ENCODE results near the gene OSBPL7.

Gene OSBPL7

DNA sequence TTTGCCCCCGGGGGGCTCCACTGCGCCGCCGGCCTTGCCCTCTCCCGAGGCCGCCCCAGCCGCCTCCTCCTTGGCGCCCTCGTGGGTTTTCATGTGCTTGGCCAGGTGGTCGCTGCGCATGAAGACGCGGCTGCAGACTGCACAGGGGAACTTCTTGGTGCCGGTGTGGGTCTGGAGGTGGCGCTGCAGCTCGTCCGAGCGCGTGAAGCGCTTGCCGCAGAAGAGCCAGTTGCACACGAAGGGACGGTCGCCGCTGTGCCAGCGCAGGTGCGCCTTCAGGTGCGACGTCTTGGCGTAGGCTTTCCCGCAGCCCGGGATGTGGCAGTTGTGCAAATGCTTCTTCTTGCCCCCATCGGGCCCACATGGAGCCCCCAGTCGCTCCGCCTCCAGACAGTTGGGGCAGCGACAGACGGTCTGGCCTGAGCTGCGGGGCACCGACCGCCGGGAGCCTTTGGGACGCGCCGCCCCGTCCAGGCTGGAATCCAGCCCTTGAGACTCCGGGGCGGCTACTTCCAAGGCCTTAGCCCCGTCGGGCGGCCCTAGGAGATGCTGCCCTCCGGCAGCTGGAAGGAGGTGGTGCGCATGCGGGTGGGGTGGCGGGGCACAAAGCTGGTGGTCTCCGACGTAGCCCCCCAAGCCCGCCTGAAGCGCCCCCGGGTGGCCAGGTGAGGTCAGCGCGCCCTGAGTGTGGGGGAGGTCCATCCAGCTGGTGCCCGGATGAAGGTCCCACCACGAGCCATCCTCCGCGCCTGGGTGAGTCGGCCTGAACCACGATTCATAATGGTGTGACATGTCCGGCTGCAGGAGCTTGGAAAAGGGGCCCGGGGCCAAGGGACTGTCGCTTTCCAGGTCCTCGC lies 26.0 kb upstream of the OSBPL7 start:
- no peak for DNase-seq

DNA sequence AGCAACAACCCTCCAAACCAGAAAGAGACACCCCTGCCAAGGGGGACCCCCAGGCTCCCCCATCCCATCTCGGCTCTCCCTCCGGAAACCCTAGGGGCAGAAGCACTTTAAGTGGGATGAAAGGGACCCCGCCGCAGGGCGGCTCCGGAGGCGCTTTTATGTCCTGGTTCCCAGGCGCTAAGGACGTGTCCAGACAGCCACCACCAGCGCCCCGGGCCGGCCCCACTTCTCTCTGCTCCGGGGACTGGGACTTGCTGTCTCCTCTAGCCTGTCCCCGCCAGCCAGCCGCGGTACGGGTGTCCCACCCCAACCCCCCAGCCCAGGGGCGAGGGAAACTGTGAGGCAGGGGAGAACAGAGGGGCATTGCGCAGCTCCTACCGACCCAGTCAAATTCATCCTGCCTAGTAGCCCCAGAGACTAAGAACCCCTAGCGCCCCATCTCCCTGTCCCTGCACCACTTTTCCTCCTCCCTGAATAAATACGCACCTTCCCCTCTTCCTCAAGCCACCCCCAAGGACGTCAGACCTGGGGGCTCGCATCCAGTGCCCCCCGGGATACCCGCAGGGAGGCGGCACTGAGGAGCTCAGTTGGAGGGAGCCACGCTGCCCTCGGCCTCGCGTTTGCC lies 25.2 kb upstream of the OSBPL7 start:
- DNase-seq: no peak

DNA sequence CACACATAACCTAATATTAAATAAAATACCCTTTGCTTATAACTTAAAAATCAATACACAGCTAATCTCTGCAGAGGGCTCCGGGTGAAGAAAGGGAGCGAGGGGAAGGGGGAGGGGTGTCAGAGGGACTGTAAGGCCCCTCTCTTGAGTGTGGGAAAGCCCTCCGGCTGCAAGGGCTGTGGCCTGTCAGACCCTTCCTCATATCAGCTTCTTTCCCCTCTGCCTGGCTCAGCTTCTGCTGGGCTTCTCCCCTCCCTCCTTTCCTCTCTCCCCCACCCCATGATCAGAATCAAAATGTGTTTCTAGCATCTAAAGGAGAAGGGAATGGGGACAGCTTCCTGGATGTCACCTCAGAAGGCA lies 24.1 kb upstream of the OSBPL7 start:
- no peak for DNase-seq

DNA sequence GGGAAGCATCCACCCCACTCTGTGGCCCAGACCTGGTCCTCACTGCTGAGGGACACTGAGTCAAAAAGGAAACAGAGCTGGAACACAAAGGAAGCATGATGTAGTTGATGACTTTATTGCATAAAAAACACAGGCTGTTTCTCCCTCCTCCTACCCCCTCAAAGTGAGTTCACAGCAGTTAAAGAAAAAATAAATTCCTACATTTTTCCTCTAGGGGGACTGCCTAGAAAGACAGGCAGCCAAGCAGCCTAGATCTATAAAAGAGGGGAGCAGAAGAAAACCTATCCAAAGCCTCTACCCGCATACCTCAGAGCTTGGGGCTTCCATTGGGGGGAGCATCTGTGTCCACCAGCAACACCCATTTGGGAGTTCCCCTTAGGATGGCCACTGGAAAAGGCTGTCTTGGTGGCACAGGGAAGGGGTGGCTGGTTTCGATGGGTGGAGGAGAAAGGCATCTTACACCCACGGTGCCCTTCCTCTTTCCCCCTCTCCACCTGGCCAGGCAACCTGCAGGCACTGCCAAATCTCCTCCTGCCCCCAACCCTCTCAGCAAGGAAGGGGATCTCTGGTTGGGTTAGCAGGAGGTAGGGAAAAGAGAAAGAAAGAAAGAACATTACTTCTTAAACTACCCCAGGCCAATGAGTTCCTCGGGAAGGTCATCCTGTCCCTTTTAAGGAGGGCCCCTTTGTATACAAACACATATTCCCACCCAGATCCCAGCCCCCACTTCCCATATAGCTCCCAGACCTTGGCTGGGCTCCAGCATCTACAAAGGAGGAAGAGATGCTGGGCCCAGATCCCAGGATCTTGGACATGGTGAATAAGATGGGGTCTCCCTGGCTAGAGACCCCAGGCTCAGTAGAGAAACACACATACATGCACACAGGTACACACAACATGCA lies 23.5 kb upstream of the OSBPL7 start:
- no peak for DNase-seq

DNA sequence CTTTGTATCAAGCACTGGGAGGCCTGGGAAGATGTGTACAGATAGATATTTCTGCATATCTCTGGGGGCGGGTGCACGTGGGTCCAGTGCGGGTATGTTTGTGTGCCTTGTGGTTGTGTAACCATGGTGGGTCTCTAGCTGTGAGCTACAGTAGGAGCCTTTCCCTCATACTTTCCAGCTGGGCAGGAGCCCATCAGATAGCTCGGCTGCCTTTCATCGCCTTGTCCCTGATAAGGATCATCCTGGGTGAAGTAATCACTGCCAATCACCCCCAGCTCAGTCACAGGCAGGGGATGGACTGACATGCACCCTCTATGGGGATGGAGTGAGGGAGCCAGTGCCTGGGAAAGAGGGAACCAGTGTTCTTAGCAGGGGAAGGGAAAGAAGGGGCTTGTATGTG lies 22.6 kb upstream of the OSBPL7 start:
- no peak for DNase-seq

DNA sequence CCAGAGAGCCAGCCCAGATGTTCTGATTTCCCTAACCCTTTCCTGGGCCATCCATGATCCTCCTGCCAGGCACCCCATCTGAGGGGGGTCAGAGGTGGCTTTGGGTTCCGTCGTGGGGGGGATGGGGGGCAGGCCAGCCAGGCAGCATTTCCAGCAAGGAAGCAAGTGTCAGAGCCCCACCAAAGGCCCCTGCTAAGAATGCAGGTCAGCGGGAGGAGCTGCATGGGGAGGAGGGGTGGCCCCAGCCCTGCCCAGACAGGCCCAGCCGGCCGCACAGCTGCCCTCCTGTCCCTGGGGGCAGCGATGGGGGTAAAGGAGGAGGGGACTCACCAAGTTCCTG lies 21.8 kb upstream of the OSBPL7 start:
- no peak for DNase-seq

DNA sequence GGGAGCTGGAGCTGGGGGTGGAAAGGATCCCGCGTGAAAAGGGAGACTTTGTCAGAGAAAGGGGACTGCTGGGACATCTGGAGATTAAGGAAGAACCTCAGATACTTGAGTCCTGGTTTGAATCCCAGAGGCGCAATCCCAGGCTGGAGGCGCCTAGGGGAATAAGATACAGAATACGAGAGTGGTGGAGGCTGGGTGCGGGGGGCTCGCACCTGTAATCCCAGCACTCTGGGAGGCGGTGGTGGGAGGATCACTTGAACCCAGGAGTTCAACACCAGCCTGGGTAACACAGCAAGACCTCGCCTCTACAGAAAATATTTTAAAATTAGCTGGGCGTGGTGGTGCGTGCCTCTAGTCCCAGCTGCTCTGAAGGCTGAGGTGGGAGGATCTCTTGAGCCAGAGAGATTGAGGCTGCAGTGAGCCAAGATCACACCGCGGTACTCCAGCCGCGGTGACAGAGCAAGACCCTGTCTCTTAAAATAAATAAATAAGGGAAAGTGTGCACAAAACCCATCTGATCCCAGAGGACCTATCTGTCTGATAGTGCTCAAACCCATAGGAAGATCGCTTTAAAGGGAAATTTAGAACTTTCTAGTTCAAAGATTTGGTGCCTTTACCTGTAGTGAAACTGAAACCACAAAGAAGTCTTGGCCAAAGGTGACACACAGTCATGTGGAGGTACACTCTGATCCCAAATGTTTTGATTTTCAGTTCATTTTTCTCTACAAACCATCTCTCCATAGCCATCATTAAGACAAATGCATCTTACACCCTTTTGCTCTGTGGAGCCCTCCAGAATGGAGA lies 20.1 kb upstream of the OSBPL7 start:
- no peak for DNase-seq

DNA sequence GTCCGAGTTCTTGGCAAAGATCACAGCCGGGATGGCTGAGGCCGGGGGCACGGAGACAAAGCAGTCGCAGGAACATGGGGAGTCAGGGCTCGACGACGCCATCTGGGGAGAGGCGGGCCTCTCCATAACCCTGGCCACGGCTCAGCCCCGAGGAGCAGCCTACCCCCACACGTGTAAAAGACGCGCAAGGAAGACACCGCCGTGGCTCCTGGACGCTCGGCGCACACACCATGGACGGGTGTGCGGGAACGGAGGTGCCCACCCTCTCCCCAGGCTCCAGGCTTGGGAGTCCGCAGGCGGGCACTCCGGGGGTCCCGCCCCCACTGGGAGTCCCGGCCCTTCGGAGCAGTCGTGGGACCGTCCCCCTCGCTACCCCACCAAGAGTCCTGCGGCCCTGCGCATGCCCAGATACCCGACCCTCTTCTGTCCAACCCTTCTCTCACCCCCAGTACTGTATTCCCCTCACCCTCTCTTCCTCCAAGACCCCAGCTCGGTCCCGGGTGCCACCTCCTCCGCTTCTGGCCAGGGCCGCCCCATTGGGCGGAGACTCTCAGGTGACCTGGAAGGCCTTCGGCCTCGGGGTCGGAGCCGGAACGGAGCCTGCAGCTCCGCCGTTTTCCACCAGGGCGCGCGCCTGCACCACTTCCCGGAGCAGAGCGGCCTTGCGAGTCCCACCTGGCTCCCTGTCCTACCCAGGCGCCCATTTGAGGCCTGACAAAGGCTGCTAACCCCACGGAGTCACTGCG lies 19.3 kb upstream of the OSBPL7 start, which contains the start of gene SCRN2:
Gene SCRN2, minus strand, starts transcription at position 532 of the 746 bp plus-strand sequence. Its CDS starts 430 bp downstream, at position 102.
- DNase-seq: peak; percentile 78 to 87

DNA sequence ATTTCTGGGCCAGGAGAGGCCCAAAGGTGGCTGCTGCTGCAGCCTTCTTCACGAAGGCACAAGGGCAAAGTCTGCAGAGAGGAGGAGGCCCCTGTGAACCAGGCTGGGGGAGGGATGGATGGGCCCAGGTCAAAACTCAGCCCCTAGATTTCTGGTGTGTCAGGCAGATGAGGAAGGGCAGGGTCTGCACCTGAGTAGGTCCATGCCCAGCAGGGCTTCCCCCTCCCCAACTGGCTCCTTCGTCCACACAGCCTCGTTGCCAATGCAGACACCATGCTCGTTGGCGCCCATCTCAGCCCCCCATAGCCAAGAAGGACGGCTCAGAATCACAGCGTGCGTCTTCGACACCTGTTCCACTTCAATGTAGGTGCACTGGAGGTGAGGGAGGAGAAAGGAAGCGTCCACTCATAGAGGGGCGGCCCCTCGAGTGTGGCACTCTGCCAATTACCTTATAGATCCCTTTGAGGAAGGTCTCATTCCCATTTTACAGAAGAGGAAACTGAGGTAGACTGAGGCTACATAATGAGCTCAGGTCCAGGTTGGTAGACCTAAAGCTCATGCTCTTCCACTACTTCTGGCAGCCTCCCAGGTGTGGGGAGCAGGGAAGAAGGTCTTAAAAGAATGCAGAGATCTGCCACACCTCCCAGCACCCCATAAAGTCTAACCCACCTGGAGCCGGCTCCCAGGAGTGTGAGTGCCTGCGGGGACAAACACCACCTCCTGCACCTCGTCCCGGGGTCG lies 18.6 kb upstream of the OSBPL7 start:
- no peak for DNase-seq

DNA sequence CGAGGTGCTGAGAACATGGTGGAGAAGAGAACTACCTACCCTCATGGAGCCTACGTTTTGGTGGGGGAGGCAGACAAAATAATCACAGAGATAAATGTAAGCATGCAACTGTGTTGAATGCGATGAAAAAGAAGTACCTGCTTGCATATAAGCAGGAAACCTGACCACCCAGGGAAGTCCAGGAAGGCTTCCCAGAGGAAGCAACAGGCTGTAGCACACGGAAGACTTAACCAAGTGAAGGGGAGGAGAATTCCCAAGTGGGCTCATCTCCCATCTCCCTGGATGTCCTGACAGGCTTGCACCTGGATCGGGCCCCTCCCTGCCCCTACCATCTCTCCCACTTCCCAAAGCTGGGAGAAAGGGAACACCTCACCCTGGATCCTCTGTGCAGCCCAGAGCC lies 17.5 kb upstream of the OSBPL7 start:
- no peak for DNase-seq

DNA sequence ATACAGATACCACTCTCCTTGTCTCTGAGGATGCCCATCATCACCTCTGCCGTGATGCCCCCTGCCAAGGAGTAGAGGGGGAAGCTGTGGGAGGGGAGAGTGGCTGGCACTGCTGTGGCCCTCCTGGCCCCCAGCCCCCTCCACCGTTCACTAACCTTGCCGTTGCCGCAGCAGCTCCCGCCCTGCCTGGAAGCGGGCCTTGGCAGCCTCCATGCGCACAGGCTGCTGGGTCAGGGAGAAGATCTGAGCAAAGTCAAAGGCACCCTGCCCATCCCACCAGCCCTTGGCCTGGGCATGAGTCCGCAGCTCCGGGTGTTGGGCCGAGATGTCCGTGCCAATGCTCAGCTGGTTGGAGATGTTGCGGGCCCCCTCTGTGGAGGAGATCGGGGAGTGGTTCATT lies 17.0 kb upstream of the OSBPL7 start:
- DNase-seq: no peak

DNA sequence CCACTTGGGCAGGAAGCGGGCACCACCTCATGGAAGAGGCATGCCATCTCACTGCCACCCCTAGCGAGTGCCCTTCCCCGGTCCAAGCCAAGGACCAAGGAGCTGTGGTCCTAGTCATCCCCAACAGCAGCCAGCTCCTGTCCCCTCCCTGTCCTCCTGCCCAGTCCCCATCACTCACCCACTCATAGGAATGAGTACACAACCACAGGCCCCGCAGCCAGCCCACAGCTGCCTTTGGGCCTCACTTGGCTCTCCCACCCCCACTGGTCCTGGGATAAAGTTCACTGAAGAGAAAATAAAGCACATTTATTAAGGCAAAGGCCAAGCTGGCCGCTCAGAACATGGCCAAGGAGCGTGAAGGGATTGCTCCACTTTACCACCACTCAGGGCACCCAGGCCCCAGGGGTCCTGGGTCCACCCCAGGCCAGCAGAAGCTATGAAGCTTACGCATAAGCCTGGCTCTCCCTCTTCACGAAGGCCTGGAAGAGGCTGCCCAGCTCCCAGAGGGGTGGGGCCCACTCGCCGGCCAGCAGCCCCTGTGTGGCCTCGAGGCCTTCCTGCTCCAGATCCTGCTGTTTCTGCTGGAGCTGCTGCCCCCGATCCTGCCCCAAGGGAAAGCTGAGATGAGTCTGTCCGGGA lies 15.9 kb upstream of the OSBPL7 start:
- no peak for DNase-seq

DNA sequence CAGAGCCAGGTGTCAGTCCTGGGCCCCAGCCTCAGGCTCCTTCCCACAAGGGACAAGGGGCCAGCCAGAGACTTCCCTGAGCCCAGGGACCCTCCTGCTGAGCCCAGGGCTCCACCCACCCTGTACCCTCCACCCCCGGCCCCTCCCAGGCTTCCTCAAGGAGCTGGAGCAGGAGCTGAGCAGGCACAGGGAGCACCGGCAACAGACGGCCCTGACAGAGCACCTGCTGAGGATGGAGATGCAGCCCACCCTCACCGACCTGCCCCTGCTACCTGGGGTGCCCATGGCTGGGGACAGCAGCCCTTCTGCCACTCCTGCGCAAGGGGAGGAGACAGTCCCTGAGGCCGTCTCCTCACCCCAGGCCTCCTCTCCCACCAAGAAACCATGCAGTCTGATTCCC lies 15.0 kb upstream of the OSBPL7 start:
- no peak for DNase-seq

DNA sequence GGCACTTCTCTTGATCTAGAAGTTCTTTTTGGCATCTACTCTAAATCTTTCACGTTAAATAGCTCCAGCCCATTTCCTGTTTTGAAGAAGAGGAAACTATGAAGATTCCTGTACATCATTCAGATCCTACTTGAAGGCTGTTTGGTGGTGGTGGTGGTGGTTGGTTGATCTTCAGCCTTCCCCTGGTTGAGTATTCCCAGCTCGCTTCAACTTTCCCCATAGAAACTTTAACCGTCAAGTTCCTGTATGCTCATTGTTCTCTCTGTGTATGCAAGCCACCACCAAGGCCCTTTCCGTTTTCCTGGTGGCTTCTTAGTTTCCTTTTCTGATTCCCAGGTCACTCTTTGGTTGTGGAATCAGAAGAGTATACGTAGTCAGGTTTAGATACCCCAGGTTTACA lies 13.2 kb upstream of the OSBPL7 start:
- no peak for DNase-seq

DNA sequence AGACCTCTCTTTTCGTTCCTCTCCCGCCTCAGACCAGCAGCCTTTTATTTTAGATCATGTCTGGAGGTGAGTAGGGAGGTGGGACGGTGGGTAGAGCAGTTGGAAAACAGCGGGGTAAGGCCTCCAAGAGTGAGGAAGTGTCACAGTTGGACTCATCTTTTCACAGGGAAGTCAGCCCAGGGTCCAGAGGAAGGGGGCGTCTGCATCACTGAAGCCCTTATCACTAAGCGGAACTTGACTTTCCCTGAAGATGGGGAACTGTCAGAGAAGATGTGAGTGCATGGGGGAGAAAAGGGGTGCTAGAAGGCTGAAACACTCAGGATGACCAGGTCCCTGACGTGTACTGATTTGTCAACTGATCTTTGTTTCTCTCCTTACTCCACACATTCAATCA lies 10.3 kb upstream of the OSBPL7 start:
- no peak for DNase-seq

DNA sequence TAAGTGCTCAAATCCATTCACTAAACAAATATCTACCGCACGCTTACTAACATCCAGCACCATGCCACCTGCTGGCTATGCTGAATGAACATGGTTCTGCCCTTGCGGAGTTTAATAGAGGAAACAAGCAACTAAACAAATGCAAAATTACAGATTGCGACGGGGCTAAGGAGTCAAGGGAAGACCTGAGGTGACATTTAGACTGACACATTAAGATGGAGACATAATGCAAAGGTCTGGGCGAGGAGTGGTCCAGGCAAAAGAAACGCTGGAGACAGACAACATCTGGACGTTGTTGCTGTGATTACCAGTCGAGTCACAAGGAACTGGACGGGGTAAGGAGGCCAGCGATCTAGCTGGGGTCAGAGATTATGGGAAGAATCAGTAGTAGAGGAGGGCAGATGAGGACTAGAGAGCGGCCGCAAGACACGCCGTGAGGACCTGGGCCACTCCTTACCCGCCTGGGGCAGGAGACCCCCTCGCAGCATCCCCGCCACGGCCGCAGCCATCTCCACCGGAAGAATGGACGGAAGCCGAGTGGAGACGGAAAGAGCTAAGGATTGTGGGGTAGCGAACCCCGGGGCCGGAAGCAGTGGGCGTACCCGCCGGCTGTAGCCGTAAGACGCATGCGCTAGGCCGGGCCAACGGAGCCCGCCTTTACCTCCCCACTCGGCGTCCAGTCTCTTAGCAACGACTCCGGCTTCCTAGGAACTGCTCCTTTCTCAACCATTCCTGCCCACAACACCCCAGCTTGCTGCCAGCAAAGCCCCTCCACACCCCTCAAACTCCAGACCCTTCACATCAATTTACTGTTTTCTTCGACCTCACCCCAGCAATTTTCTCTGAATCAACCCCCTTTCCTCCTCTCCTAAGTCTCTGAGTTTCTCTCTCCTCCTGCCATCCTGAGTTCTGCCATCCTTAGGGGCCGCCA lies 9.7 kb upstream of the OSBPL7 start, which contains the start of the genes LRRC46 and MRPL10:
Gene LRRC46, plus strand, starts transcription at position 668 of the 931 bp plus-strand sequence. CDS start 320 bp downstream, outside the sequence.
Gene MRPL10, minus strand, starts transcription at position 539 of the 931 bp plus-strand sequence. Its CDS starts 30 bp downstream, at position 509.
- peak; percentile 90 to 92 for DNase-seq

DNA sequence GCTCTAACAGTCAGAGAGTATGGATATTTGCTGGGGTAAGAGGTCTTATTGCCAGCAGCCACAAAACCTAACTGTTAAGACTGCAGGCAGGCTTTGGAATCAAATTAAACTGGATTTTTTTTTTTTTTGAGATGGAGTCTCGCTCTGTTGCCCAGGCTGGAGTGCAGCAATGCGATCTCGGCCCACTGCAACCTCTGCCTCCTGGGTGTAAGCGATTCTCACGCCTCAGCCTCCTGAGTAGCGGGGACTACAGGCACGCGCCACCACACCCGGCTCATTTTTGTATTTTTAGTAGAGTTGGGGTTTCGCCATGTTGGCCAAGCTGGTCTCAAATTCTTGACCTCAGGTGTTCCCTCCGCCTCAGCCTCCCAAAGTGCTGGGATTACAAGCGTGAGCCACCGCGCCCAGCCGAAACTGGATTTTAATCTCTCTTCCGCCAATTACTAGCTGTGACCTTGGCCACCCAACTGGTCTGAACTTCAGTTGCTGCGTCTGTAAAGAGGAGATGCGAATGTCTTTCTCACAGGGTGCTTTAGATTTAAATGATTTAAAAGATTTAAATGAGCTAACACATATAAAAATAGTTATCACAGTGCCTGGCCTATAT lies 8.9 kb upstream of the OSBPL7 start:
- DNase-seq: no peak

DNA sequence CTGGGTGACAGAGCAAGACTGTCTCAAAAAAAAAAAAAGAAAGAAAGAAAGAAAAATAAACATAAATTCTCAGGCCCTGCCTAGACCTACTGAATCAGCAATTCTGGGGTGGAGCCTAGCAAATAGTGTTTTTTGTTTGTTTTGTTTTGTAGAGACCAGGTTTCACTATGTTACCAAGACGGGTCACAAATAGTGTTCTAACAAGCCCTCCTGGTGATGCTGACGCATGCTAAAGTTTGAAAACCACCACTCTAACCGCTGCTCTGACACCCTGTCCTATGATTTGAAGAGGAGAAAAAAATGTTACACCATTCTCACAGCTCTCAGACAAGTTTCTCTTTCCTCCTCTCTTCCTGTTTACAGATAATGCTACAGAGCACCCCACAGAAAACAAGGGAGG lies 8.3 kb upstream of the OSBPL7 start:
- DNase-seq: peak in 1 of 2 experiments; percentile 15

DNA sequence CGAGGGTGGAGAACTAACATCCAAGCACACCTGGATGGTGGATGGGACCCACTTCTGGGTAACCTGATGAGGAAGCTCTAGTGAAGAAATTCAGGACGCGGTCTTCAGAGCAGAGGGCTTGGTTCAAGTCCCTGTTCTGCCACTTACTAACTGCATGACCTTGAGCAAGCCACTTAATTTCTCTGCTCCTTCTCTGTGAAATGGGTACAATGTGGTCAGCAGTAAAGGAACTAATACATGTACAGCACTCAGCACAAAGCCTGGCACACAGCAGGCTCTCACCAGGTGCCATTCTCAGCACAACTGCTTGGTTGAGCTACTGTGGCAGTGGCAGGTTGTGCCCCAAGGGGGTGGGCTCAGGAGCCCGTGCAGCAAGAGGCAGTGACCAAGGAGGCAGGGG lies 1.9 kb upstream of the OSBPL7 start:
- no peak for DNase-seq
